ENCODE results near the gene CHST8.

DNA sequence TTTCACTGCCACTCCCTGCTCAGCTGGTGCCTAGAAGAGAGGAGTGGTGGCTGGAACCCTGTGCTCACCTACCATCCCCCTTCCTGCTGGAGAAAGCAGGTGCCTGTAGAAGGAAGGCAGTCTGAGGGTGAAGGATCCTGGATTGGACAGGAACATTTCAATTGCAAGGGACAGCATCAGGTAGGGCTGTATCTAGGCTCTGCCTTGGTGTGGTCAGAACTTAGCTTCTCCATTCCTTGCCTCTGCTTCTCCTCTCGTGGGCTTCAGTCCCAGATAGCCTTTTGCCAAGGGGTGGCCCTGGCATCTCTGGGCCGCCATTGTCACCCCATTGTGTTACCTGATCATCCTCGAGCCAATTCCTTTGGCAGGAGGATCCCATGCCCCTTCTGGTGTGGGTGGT, 101.8 kb downstream of the CHST8 start:
- no peak for TF ChIP-seq ZFP36L1 (CRISPR knock-in tag; IDR thresholded peaks at IDR 0.05)
- TF ChIP-seq, protein P1, sequence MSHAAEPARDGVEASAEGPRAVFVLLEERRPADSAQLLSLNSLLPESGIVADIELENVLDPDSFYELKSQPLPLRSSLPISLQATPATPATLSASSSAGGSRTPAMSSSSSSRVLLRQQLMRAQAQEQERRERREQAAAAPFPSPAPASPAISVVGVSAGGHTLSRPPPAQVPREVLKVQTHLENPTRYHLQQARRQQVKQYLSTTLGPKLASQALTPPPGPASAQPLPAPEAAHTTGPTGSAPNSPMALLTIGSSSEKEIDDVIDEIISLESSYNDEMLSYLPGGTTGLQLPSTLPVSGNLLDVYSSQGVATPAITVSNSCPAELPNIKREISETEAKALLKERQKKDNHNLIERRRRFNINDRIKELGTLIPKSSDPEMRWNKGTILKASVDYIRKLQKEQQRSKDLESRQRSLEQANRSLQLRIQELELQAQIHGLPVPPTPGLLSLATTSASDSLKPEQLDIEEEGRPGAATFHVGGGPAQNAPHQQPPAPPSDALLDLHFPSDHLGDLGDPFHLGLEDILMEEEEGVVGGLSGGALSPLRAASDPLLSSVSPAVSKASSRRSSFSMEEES (CRISPR knock-in tag; IDR thresholded peaks at IDR 0.05): no peak

All from HepG2 (cell line).